Transverse colon (tissue), 3 donors: ENCODE measurements around the gene DUSP2.

Source experiments
- CTCF ChIP-seq, 5 experiments: fragments of 200-600 bp in 3 of 5; fragments of 450-650 bp in 2 of 5; sonication (generic) in 3 of 5; IDR thresholded peaks; 1 replicate in 2 of 5; 2 replicates in 3 of 5; pipeline ENCODE4 v1.5.1; 2016 to 2017; ENCODE audit warnings: antibody characterized with exemption in 5 of 5, inconsistent platforms in 3 of 5, mild to moderate bottlenecking in 2 of 5, moderate library complexity in 1 of 5
- EP300 ChIP-seq: sonication (generic); formaldehyde crosslinking; IDR thresholded peaks from one replicate; pipeline ENCODE4 v1.6.1; 2017; ENCODE audit warnings: antibody characterized with exemption, low read depth
- POLR2A ChIP-seq: fragments of 450-650 bp; IDR thresholded peaks from one replicate; pipeline ENCODE4 v1.6.1; 2016; ENCODE audit warnings: antibody characterized with exemption, mild to moderate bottlenecking, moderate library complexity

- TF ChIP-seq CTCF (IDR thresholded peaks at IDR 0.05) (no peak), EP300 (no peak), POLR2A (no peak)
These were observed 1.9 kb downstream of the DUSP2 start for GRCh38 chr2:96143231-96143847.
